Activated T-helper 2 cell treated with anti-CD3 and anti-CD28 coated beads, Interferon-gamma antibody, Interleukin-2, Interleukin-4, amounts not matched to agents 10 μg/mL and 5 μg/mL and 100 μg/mL, durations not matched to agents 14 hours and 24 hours and 36 hours (primary cell): Measurements from ENCODE around the gene IFNGR1. TPM values are rescaled to one million over a fixed set of nuclear protein-coding genes. Genes with fewer than 3 reads are reported as not detected.
"Not testable (repeated sequence)": the region's sequence is repeated elsewhere in the genome, so short reads cannot be mapped to it uniquely, and the experiment has no call there.

Source experiments
- DNase-seq: peaks from one replicate; pipeline ENCODE4 v3.0.0; 2021; ENCODE audit warnings: low spot score
- H3K27ac Mint-ChIP-seq: one replicate; pipeline ENCODE4 v1.8.0; 2021; ENCODE audit warnings: mixed read lengths
- H3K27me3 Mint-ChIP-seq: one replicate; pipeline ENCODE4 v1.8.0; 2021; ENCODE audit warnings: low read depth, mixed read lengths
- H3K36me3 Mint-ChIP-seq: one replicate; pipeline ENCODE4 v1.8.0; 2021; ENCODE audit warnings: low read depth, mixed read lengths
- H3K4me1 Mint-ChIP-seq: one replicate; pipeline ENCODE4 v1.8.0; 2021; ENCODE audit warnings: low read depth, mixed read lengths
- H3K4me3 Mint-ChIP-seq: one replicate; pipeline ENCODE4 v1.8.0; 2021; ENCODE audit warnings: low read depth, mild to moderate bottlenecking, moderate library complexity, mixed read lengths
- H3K9me3 Mint-ChIP-seq: one replicate; pipeline ENCODE4 v1.8.0; 2021; ENCODE audit warnings: mixed read lengths
- intact Hi-C: fragments of 100-400 bp; cut with micrococcal nuclease; formaldehyde crosslinking; loops from one replicate; pipeline ENCODE4 v1.15.1; 2023
- total RNA-seq: library from RNA; stranded (reverse); gene quantifications from 2 replicates; pipeline ENCODE4 v1.2.3, GENCODE V29; 2022

Gene IFNGR1
- total RNA-seq, 1 donor from 2014 or later: 26.2 TPM

DNA sequence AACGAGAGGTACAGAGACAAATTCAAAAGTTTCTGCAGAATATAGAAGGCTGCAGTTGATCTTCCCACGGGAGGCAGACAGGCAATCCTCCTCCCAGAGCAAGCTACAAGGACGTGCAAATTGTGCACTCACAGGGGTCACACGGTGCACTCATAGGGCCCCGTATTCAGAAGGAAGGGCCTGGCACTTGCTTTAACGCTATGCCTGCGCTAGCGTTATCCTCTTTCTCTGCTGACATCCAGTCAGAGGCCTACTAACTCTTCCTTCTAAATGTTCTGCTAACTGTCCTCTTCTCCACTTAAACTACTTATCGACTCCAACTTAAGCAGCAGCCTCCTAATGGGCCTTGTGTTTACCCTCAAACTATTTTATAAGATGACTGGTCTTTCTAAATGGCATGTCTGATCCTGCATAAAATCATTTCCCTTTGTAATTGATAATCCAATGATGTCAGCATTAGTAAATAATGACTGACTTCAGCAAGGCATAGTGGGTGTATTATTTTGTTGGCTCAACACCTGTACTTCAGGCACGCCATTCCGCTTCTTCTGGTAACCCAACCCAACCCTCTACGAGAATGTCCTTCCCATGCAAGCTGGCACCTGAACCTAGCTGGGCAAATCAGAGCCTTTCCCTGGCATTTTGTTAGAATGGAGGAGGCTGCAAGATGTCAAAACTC is 2.2 kb downstream of the IFNGR1 start:
- intact Hi-C loops: loop anchor here (5.0 to 10.0 kb wide), 6 partner anchors 60 to 758 kb away; no protein-coding TSS in a partner anchor
- no peak for DNase-seq
- Mint-ChIP-seq H3K4me1 (peaks cover 52% of the 10 kb centered on the region), H3K9me3 (peaks cover 19% of the 10 kb centered on the region), H3K27ac (no peak overlapping the region), H3K27me3 (no peaks in the 10 kb centered on the region), H3K4me3 (no peak overlapping the region), H3K36me3 (peaks cover 40% of the 10 kb centered on the region)

DNA sequence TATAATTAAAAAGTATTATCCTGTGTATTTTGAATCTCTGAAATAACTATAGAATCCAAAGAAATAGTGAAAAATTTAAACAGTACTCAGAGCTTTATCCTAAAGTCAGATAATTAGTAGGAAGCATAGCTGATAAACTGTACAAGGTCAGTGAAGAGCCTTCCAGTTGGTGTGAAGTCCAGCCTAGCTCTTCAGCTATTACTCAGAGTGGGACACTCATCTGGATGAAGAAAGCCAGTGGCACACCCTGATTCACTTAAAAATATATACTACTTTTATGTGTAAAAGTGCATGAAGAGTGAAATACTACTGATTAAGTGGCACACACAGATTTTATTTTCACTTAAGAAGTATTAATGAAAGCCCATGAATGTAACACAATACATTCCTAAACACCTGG is 3.1 kb downstream of the IFNGR1 start:
- no peaks in the 10 kb centered on the region for H3K27me3 Mint-ChIP-seq
- intact Hi-C loops: loop anchor here (5.0 to 10.0 kb wide), 6 partner anchors 59 to 759 kb away; no protein-coding TSS in a partner anchor

DNA sequence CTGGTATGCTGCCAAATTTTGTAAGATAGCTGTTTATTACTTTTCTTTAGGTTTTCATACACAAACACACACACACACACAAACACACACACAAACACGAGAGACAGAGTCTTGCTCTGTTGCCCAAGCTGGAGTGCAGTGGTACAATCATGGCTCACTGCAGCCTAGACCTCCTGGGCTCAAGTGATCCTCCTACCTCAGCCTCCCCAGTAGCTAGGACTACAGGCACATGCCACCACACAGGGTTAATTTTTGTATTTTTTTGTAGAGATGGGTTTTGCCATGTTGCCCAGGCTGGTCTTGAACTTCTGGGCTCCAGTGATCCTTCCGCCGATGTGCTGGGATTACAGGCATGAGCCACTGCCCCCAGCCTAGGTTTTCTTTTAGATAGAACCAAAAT is 3.6 kb downstream of the IFNGR1 start:
- intact Hi-C loops: loop anchor here (5.0 to 10.0 kb wide), 6 partner anchors 58 to 759 kb away; no protein-coding TSS in a partner anchor
- DNase-seq, H3K4me3 Mint-ChIP-seq, H3K27me3 Mint-ChIP-seq, H3K27ac Mint-ChIP-seq: not testable (repeated sequence)
- Mint-ChIP-seq H3K9me3 (peaks cover 31% of the 10 kb centered on the region), H3K36me3 (peaks cover 53% of the 10 kb centered on the region), H3K4me1 (peaks cover 50% of the 10 kb centered on the region)

More for the DNA sequence above, 3.1 kb downstream of the IFNGR1 start:
- peaks cover 49% of the 10 kb centered on the region for H3K36me3 Mint-ChIP-seq
- no peak overlapping the region for H3K27ac Mint-ChIP-seq
- peaks cover 52% of the 10 kb centered on the region for H3K4me1 Mint-ChIP-seq
- H3K9me3 Mint-ChIP-seq: peaks cover 26% of the 10 kb centered on the region
- no peak for DNase-seq
- no peak overlapping the region for H3K4me3 Mint-ChIP-seq

DNA sequence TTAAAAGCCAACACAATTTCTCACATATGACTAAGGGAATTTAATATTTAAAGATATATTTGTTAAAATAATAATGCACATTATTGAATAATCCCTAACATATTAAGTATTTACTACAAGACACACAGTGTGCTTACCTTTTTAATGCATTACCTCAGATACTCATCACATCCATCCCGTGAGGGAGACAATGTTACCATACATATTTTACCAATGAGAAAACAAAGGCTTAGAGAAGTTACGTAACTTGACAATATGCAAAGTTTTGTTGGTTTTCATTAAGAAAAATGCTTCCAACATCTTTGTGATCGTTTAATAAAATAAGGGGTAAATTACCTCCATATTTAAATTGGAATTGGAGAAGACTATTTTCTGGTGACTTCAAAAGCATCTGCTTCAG is 4.3 kb downstream of the IFNGR1 start:
- intact Hi-C loops: loop anchor here (5.0 to 10.0 kb wide), 6 partner anchors 58 to 760 kb away; no protein-coding TSS in a partner anchor
- no peak overlapping the region for H3K4me3 Mint-ChIP-seq
- H3K27ac Mint-ChIP-seq: no peak overlapping the region
- no peaks in the 10 kb centered on the region for H3K27me3 Mint-ChIP-seq
- peaks cover 38% of the 10 kb centered on the region for H3K9me3 Mint-ChIP-seq
- no peak for DNase-seq
- peaks cover 44% of the 10 kb centered on the region for H3K4me1 Mint-ChIP-seq
- H3K36me3 Mint-ChIP-seq: peaks cover 60% of the 10 kb centered on the region

DNA sequence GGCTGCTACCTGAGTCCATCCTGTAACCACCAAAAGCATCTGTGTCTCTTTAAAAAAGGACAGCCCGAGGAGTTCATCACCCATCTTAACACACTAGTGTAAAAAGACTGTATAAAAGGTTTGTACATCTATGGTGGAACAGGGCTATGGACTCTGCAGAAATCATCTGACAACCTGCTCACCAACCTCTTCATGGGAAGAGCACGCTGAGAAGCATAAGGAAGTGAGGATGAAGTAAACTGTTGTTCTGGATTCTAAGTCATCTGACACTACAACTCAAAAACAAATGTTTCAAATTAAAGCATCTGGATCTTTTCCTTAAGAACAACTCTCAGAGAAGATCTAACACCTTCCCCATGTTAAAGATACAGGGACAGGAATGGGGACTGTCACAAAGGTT is 5.4 kb downstream of the IFNGR1 start:
- intact Hi-C loops: loop anchor here (10.0 kb wide), 1 partner anchor 761 kb away; no protein-coding TSS in a partner anchor

DNA sequence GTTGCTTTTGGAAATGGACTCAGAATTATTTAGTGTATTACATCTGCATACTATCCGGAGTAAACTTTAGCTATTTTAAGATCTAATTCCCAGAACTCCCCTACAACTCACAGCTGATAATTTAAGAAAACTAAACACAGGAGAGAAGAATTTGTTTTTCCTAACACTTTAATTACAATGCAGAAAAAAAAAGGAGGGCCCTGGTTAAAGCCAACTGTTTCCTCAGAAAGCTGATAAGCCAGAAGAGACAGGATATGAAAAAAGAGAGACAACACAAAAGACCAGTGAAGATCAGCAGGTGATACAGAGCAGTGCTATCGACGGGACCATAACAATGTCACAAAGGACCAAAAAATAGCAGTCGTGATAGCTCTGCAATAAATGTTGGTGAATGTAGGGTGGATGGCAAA is 5.8 kb downstream of the IFNGR1 start:
- Mint-ChIP-seq H3K4me3 (no peak overlapping the region), H3K27ac (no peak overlapping the region), H3K4me1 (peaks cover 35% of the 10 kb centered on the region), H3K27me3 (no peaks in the 10 kb centered on the region), H3K36me3 (peaks cover 73% of the 10 kb centered on the region), H3K9me3 (peaks cover 50% of the 10 kb centered on the region)
- DNase-seq: no peak
- intact Hi-C loops: loop anchor here (10.0 kb wide), 1 partner anchor 761 kb away; no protein-coding TSS in a partner anchor

More for the DNA sequence above, 5.4 kb downstream of the IFNGR1 start:
- no peak for DNase-seq
- Mint-ChIP-seq H3K36me3 (peaks cover 72% of the 10 kb centered on the region), H3K9me3 (peaks cover 49% of the 10 kb centered on the region), H3K4me3 (no peak overlapping the region), H3K27me3 (no peaks in the 10 kb centered on the region), H3K4me1 (peaks cover 39% of the 10 kb centered on the region), H3K27ac (no peak overlapping the region)

DNA sequence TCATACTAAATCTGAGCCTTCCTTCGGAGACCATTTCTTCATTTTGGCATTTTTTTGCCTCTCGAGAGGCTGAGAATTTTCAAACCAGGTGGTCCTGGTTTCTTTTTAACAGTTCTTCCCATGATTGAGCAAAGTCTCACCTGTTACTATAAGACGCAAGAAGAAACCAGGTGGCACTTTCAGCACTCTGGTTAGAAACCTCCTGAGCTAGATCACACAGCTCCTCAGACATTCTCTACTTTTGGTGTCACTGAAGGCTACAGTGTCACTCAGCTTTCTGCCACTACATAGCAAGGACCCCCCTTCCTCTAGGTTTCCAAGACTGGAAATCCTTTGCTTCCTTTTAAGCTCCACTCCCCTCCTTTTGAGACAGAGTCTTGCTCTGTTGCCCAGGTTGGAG is 7.3 kb downstream of the IFNGR1 start:
- H3K27ac Mint-ChIP-seq: no peak overlapping the region
- no peak overlapping the region for H3K4me3 Mint-ChIP-seq
- H3K4me1 Mint-ChIP-seq: peaks cover 24% of the 10 kb centered on the region
- H3K9me3 Mint-ChIP-seq: peaks cover 58% of the 10 kb centered on the region
- intact Hi-C loops: loop anchor here (10.0 kb wide), 1 partner anchor 763 kb away; no protein-coding TSS in a partner anchor
- no peaks in the 10 kb centered on the region for H3K27me3 Mint-ChIP-seq
- DNase-seq: no peak
- peaks cover 77% of the 10 kb centered on the region for H3K36me3 Mint-ChIP-seq

DNA sequence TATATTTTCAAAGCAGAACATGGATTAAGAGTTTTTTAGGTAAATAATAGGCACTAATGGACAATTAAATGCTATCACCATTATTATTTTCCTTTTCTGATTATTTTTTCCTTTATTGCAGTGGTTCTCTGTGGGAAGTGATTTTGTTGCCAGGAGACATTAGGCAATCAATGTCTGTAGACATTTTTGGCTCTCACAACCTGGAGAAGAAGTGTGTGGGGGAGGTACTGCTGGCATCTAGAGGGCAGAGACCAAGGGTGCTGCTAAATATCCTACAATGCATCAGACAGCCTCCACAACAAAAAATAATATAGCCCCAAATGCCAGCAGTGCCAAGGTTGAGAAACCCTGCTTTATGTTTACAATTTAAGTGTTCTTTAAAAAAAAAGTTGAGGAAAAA is 8.3 kb downstream of the IFNGR1 start:
- intact Hi-C loops: loop anchor here (10.0 kb wide), 1 partner anchor 764 kb away; no protein-coding TSS in a partner anchor

DNA sequence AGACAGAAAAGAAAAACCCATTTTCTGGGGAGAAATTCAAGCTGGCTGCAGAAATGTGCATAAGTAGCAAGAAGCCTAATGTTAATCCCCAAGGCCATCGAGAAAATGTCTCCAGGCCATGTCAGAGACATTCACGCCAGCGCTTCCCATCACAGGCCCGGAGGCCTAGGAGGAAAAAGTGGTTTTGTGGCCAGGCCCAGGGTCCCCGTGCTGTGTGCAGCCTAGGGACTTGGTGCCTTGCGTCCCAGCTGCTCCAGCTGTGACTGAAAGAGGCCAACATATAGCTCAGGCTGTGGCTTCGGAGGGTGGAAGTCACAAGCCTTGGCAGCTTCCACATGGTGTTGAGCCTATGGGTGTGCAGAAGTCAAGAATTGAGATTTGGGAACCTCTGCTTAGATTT is 10.9 kb downstream of the IFNGR1 start:
- H3K9me3 Mint-ChIP-seq: peaks cover 51% of the 10 kb centered on the region
- no peaks in the 10 kb centered on the region for H3K27me3 Mint-ChIP-seq
- no peak overlapping the region for H3K4me3 Mint-ChIP-seq
- DNase-seq: no peak
- intact Hi-C loops: no loop called here
- no peak overlapping the region for H3K27ac Mint-ChIP-seq
- peaks cover 85% of the 10 kb centered on the region for H3K36me3 Mint-ChIP-seq
- peaks cover 6% of the 10 kb centered on the region for H3K4me1 Mint-ChIP-seq

More for the DNA sequence above, 8.3 kb downstream of the IFNGR1 start:
- no peak overlapping the region for H3K4me3 Mint-ChIP-seq
- H3K9me3 Mint-ChIP-seq: peaks cover 62% of the 10 kb centered on the region
- DNase-seq: no peak
- no peaks in the 10 kb centered on the region for H3K27me3 Mint-ChIP-seq
- peaks cover 85% of the 10 kb centered on the region for H3K36me3 Mint-ChIP-seq
- no peak overlapping the region for H3K27ac Mint-ChIP-seq
- H3K4me1 Mint-ChIP-seq: peaks cover 19% of the 10 kb centered on the region

DNA sequence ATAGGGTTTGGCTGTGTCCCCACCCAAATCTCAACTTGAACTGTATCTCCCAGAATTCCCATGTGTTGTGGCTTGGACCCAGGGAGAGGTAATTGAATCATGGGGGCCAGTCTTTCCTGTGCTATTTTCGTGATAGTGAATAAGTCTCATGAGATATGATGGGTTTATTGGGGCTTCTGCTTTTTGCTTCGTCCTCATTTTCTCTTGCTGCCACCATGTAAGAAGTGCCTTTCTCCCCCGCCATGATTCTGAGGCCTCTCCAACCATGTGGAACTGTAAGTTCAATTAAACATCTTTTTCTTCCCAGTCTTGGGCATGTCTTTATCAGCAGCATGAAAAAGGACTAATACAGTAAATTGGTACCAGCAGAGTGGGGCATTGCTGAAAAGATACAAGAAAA is 11.7 kb downstream of the IFNGR1 start:
- H3K4me3 Mint-ChIP-seq, H3K4me1 Mint-ChIP-seq, DNase-seq, H3K27me3 Mint-ChIP-seq, intact Hi-C loops, H3K27ac Mint-ChIP-seq: not testable (repeated sequence)
- peaks cover 85% of the 10 kb centered on the region for H3K36me3 Mint-ChIP-seq
- peaks cover 45% of the 10 kb centered on the region for H3K9me3 Mint-ChIP-seq

DNA sequence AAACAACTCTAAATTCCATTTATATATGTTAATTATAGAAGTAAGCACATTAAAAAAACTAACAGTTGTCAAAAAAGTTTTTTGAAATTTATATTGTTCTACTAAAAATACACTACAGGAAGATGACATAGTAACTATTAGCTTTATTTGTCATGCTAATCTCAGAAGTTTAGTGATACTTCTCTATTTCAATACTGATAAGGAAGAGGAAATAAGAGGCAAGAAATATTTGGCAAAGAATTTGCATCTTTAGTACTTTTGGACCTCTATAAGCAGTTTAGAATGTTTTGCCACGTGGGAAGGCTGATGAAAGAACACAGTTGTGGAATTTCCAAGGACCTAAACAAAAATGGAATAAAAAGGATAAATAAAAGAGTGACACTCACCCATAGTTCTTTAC is 12.6 kb downstream of the IFNGR1 start:
- H3K9me3 Mint-ChIP-seq: peaks cover 39% of the 10 kb centered on the region
- H3K27ac Mint-ChIP-seq: no peak overlapping the region
- no peak overlapping the region for H3K4me3 Mint-ChIP-seq
- DNase-seq: no peak
- intact Hi-C loops: no loop called here
- peaks cover 85% of the 10 kb centered on the region for H3K36me3 Mint-ChIP-seq
- no peaks in the 10 kb centered on the region for H3K27me3 Mint-ChIP-seq
- peaks cover 1% of the 10 kb centered on the region for H3K4me1 Mint-ChIP-seq

DNA sequence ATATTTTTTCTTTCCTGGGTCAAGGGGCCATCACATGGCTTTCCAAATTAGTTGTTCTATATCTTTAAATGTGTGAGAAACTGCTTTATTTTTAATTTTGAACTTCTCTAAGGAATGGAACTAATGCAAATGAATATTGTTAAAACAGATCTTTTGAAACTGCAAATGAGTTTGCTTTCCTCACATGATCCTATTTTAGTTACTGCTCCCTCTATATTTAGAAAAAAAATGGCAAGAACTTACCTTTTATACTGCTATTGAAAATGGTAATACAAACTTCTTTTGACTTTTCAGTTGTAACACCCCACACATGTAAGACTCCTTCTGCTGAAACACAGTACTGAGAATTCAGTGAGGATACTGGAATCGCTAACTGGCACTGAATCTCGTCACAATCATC is 15.9 kb downstream of the IFNGR1 start:
- H3K4me1 Mint-ChIP-seq: peaks cover 4% of the 10 kb centered on the region
- peaks cover 14% of the 10 kb centered on the region for H3K9me3 Mint-ChIP-seq
- no peak for DNase-seq
- H3K4me3 Mint-ChIP-seq: no peak overlapping the region
- intact Hi-C loops: no loop called here
- H3K27me3 Mint-ChIP-seq: no peaks in the 10 kb centered on the region
- no peak overlapping the region for H3K27ac Mint-ChIP-seq
- peaks cover 74% of the 10 kb centered on the region for H3K36me3 Mint-ChIP-seq

DNA sequence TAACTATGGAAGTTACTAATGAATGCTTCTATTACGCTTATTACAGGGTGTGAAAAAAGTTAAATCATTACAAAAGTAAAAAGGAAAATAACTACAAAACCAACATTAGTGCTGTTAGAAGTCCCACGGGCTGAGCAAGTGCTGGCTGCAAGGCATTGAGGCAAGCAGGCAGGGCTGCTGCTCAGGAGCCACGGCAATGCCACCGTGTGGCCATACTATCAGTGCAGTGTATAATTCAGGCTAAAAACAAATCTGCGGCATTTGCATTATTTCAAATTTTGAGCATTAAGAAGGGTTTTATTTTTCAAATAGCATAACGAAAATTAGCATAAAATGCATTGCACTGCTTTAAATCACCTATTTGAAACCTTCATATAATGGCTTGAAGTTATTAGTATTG is 17.1 kb downstream of the IFNGR1 start:
- Mint-ChIP-seq H3K4me1 (peaks cover 10% of the 10 kb centered on the region), H3K27me3 (no peaks in the 10 kb centered on the region), H3K9me3 (peaks cover 11% of the 10 kb centered on the region), H3K27ac (no peak overlapping the region), H3K4me3 (no peak overlapping the region), H3K36me3 (peaks cover 75% of the 10 kb centered on the region)
- DNase-seq: no peak
- intact Hi-C loops: no loop called here
